ENCODE results near the gene PGAP2.

- no peak for TF ChIP-seq CTCF (IDR thresholded peaks at IDR 0.05; ENCODE audit: low read length)
- no peak for TF ChIP-seq EZH2 (optimal IDR thresholded peaks at IDR 0.05; ENCODE audit: low read depth, low read length)
- no peak for TF ChIP-seq EZH2phosphoT487 (IDR thresholded peaks at IDR 0.05; ENCODE audit: low read length)
These were observed 47.6 kb downstream of the PGAP2 start for GRCh38 chr11:3855808-3856491.

Measured in MM.1S (cell line).